Heart right ventricle (tissue), 16 donors: ENCODE results near the gene NUDT16L1. TPM values are rescaled to one million over a fixed set of nuclear protein-coding genes. Genes with fewer than 3 reads are reported as not detected.

Experiments
- ATAC-seq, 8 donors: fragments of 200-7000 bp; cut with Tn5 transposase; one replicate each; pipeline ENCODE4 v1.9.1; 2020; ENCODE audit warnings: mild to moderate bottlenecking in 8 of 8, moderate library complexity in 8 of 8, moderate number of reproducible peaks in 1 of 8
- DNase-seq, 2 donors: peaks; one replicate each; pipeline ENCODE4 v3.0.0-alpha.2; 2020
- H3K27ac ChIP-seq, 10 donors: fragments of 200-600 bp; sonication (generic) in 2 of 10; one replicate each; pipeline versions ENCODE4 v1.5.0 to v1.8.0; 2020 to 2022; ENCODE audit warnings: mild to moderate bottlenecking in 3 of 10
- H3K27me3 ChIP-seq, 7 donors: fragments of 200-600 bp; one replicate each; pipeline ENCODE4 v1.8.0; 2021 to 2022; ENCODE audit warnings: mild to moderate bottlenecking in 2 of 7
- H3K36me3 ChIP-seq, 9 donors: fragments of 200-600 bp; sonication (generic) in 1 of 9; one replicate each; pipeline versions ENCODE4 v1.5.0 to v1.8.0; 2020 to 2022; ENCODE audit warnings: mild to moderate bottlenecking in 2 of 9
- H3K4me1 ChIP-seq, 9 donors: fragments of 200-600 bp; sonication (generic) in 1 of 9; one replicate each; pipeline versions ENCODE4 v1.5.0 to v1.8.0; 2020 to 2022; ENCODE audit warnings: mild to moderate bottlenecking in 4 of 9
- H3K4me3 ChIP-seq, 10 donors: fragments of 200-600 bp; sonication (generic) in 2 of 10; one replicate each; pipeline versions ENCODE4 v1.5.0 to v1.8.0; 2020 to 2022; ENCODE audit warnings: mild to moderate bottlenecking in 7 of 10, moderate library complexity in 2 of 10
- H3K9me3 ChIP-seq, 11 donors: fragments of 200-600 bp in 10 of 11; sonication (generic) in 2 of 11; one replicate each; pipeline versions ENCODE4 v1.5.0 to v1.8.0; 2013 to 2022; ENCODE audit warnings: mild to moderate bottlenecking in 2 of 11, control low read depth in 1 of 11, moderate library complexity in 1 of 11
- CTCF ChIP-seq, 9 donors: fragments of 200-600 bp; sonication (generic) in 2 of 9; IDR thresholded peaks; one replicate each; pipeline versions ENCODE4 v1.5.0 to v1.8.0; 2021 to 2022; ENCODE audit warnings: antibody characterized with exemption in 9 of 9, mild to moderate bottlenecking in 5 of 9, moderate library complexity in 1 of 9
- WGBS, 2 donors: extraction: QIAGEN DNeasy Blood & Tissue Kit; methylation state at CpG; one replicate each; pipeline ENCODE4 v1.1.7; 2013; ENCODE audit warnings: inconsistent platforms in 1 of 2; 5-methylcytosine and 5-hydroxymethylcytosine counted together
- intact Hi-C, 10 donors: fragments of 100-400 bp; cut with DNase I; formaldehyde crosslinking; loops; one replicate each; pipeline versions ENCODE4 v1.11.1 to v1.14.2; 2022
- microRNA-seq, 2 donors: library from miRNA; unstranded; fragments of <30 nt; microRNA quantifications; one replicate each; pipeline ENCODE4 v1.2.0, GENCODE V29; 2021
- polyA plus RNA-seq, 2 donors: library from polyadenylated mRNA; stranded (reverse); fragments of 200-250 nt; gene quantifications; one replicate each; pipeline ENCODE4 v1.2.3, GENCODE V29; 2013
- total RNA-seq, 10 donors: library from RNA; stranded (reverse); fragmentation: NEBNext Ultra II Directional in 3 of 10; extraction: Animal tissue kit (Norgen Biotek cat#: 25700) in 3 of 10; gene quantifications; one replicate each; pipeline versions ENCODE4 v1.2.1 to v1.2.4, GENCODE V29; 2021 to 2023
- donor health status: Arrhythmogenic right ventricular cardiomyopathy.
- donor health status: ischemic (EF 13 %, LVEDD 7.1; RV severe dilation, severe dysfunction).
- donor health status: healthy with polysubstance abuse.
- donor health status: DM: no; HTN: yes; CAD: no.
- donor health status: DM: no; HTN: no; CAD: no.
- donor health status: ischemic (EF 25% LVEDD 6.9; RV normal size, moderate dysfunction).
- donor health status: ischemic (EF 25% LVEDD 5.7; RV mildly dilated, moderate dysfunction).
- donor health status: healthy.
- donor health status: DM: yes; HTN: yes; CAD: no.
- donor health status: Ischemic cardiomyopathy.
- donor health status: ischemic (EF 35%, LVEDD 5.7; RV mildly dilated, moderate dysfunction).
- donor health status: nonischemic (EF 11% LVEDD 7.7; RV severe dilation, severe dysfunction).
- donor health status: DM: yes; HTN: yes; CAD: no.
- donor health status: PGD.
- donor health status: ischemic (EF 29% LVEDD 5.4; RV normal size, mild dysfunction).
- donor health status: nonischemic (EF 23%, LVEDD 6.1; RV moderate dilation, normal function).

The NUDT16L1 gene
- total and polyA plus RNA-seq, 12 donors, result 25.4 to 65.7 (median 47.0) TPM

DNA sequence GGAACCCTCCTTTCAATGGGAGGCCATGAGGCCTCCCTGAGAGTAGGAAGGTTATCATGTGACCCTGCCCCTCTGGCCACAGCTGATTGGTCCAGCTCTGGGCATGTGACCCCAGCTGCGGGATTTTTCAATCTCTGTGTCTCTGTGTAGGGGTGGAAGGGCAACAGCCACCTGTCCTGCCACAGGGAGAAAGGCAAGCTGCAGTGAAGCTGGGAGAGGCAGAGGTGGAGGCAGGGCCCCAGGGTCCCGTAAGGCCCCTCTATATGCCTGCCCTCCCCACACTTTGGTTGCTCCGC is 51.9 kb downstream of the NUDT16L1 start:
- DNase-seq (no peak), ATAC-seq (no peak)
- 81 to 93% methylated on average over 3 of the region's 3 CpGs for WGBS, 2 donors
- Histone ChIP-seq H3K4me3 (no peak overlapping the region), H3K27me3 (no peaks in the 10 kb centered on the region), H3K9me3 (no peaks in the 10 kb centered on the region), H3K27ac (no peak overlapping the region), H3K4me1 (peaks cover 0 to 22% (median 6%) of the 10 kb centered on the region in 9 donors), H3K36me3 (peaks cover 0 to 21% (median 4%) of the 10 kb centered on the region in 9 donors)
- TF ChIP-seq CTCF (IDR thresholded peaks at IDR 0.05), result no peak
- intact Hi-C loops, result no loop called here

Small RNA genes lying within 50 kb of the gene (microRNA-seq; reads per million reads assigned to microRNA genes)
- 0 reads per million in 2 donors for gene MIR6769A

Other genes starting within 250 kb of the NUDT16L1 start
- 10 to 100 TPM in 9 of 10 donors, 1 to 10 TPM in 1; 9.5 to 36.1 (median 27.4) TPM for gene NMRAL1, start 218.9 kb upstream of the NUDT16L1 start, total RNA-seq
- gene NMRAL1, start 218.9 kb upstream of the NUDT16L1 start, polyA plus RNA-seq, result 10 to 100 TPM; 30.7 to 46.5 TPM
- 100 to 1,000 TPM in 3 of 10 donors, 10 to 100 TPM in 7; 58.4 to 207 (median 84.8) TPM for gene HMOX2, start 217.2 kb upstream of the NUDT16L1 start, total RNA-seq
- gene HMOX2, start 217.2 kb upstream of the NUDT16L1 start, polyA plus RNA-seq, result 100 to 1,000 TPM in 1 of 2 donors, 10 to 100 TPM in 1; 74.3 to 251 TPM
- 10 to 100 TPM; 38.0 to 59.5 (median 47.0) TPM for gene CDIP1, start 154.8 kb upstream of the NUDT16L1 start, total RNA-seq
- gene CDIP1, start 154.8 kb upstream of the NUDT16L1 start, polyA plus RNA-seq, result 10 to 100 TPM; 28.2 to 37.5 TPM
- gene C16orf96, start 137.2 kb upstream of the NUDT16L1 start, total RNA-seq, result under 1 TPM; 0.06 to 0.21 (median 0.09) TPM
- under 1 TPM in 1 of 2 donors, not detected in 1; 0.01 TPM for gene C16orf96, start 137.2 kb upstream of the NUDT16L1 start, polyA plus RNA-seq
- 10 to 100 TPM; 14.7 to 34.4 (median 20.4) TPM for gene UBALD1, start 78.7 kb upstream of the NUDT16L1 start, total RNA-seq
- gene UBALD1, start 78.7 kb upstream of the NUDT16L1 start, polyA plus RNA-seq, result 10 to 100 TPM; 19.4 to 39.4 TPM
- gene MGRN1, start 68.7 kb upstream of the NUDT16L1 start, total RNA-seq, result 10 to 100 TPM; 32.2 to 73.5 (median 42.9) TPM
- gene MGRN1, start 68.7 kb upstream of the NUDT16L1 start, polyA plus RNA-seq, result 10 to 100 TPM; 19.2 to 20.3 TPM
- gene ANKS3, start 40.7 kb downstream of the NUDT16L1 start, total RNA-seq, result 10 to 100 TPM in 1 of 10 donors, 1 to 10 TPM in 9; 5.1 to 11.4 (median 7.9) TPM
- gene ANKS3, start 40.7 kb downstream of the NUDT16L1 start, polyA plus RNA-seq, result 10 to 100 TPM; 12.4 to 33.7 TPM
- gene DNAAF8, start 41.0 kb downstream of the NUDT16L1 start, total RNA-seq, result 1 to 10 TPM in 4 of 10 donors, under 1 TPM in 4, not detected in 2; 0.32 to 1.9 (median 1.1) TPM
- gene DNAAF8, start 41.0 kb downstream of the NUDT16L1 start, polyA plus RNA-seq, result 1 to 10 TPM; 1.1 to 1.3 TPM
- 1 to 10 TPM; 4.3 to 9.9 (median 8.1) TPM for gene ZNF500, start 73.6 kb downstream of the NUDT16L1 start, total RNA-seq
- 10 to 100 TPM in 1 of 2 donors, 1 to 10 TPM in 1; 3.8 to 10.5 TPM for gene ZNF500, start 73.6 kb downstream of the NUDT16L1 start, polyA plus RNA-seq
- 1 to 10 TPM in 1 of 10 donors, not detected in 9; 1.3 TPM for gene SEPTIN12, start 94.8 kb downstream of the NUDT16L1 start, total RNA-seq
- gene SEPTIN12, start 94.8 kb downstream of the NUDT16L1 start, polyA plus RNA-seq, result not detected
- not detected for gene SMIM22, start 101.8 kb downstream of the NUDT16L1 start, total RNA-seq
- gene SMIM22, start 101.8 kb downstream of the NUDT16L1 start, polyA plus RNA-seq, result under 1 TPM in 1 of 2 donors, not detected in 1; 0.73 TPM
- 100 to 1,000 TPM in 4 of 10 donors, 10 to 100 TPM in 6; 77.6 to 123 (median 96.9) TPM for gene ROGDI, start 109.1 kb downstream of the NUDT16L1 start, total RNA-seq
- 100 to 1,000 TPM in 1 of 2 donors, 10 to 100 TPM in 1; 44.1 to 148 TPM for gene ROGDI, start 109.1 kb downstream of the NUDT16L1 start, polyA plus RNA-seq
- 100 to 1,000 TPM in 1 of 10 donors, 10 to 100 TPM in 9; 70.9 to 105 (median 75.1) TPM for gene GLYR1, start 153.7 kb downstream of the NUDT16L1 start, total RNA-seq
- 10 to 100 TPM; 36.5 to 56.3 TPM for gene GLYR1, start 153.7 kb downstream of the NUDT16L1 start, polyA plus RNA-seq
- 10 to 100 TPM; 28.1 to 56.9 (median 31.1) TPM for gene UBN1, start 153.9 kb downstream of the NUDT16L1 start, total RNA-seq
- 10 to 100 TPM; 11.3 to 16.5 TPM for gene UBN1, start 153.9 kb downstream of the NUDT16L1 start, polyA plus RNA-seq
- gene PPL, start 243.6 kb downstream of the NUDT16L1 start, total RNA-seq, result 10 to 100 TPM in 2 of 10 donors, 1 to 10 TPM in 8; 5.5 to 19.3 (median 7.7) TPM
- gene PPL, start 243.6 kb downstream of the NUDT16L1 start, polyA plus RNA-seq, result 1 to 10 TPM; 4.9 to 6.4 TPM